Hepatocyte (in vitro differentiated cells): ENCODE measurements around the gene FAM180A.

ENCODE experiments used
- EZH2 ChIP-seq: fragments of 200-600 bp; sonication (generic); IDR thresholded peaks from 2 replicates; pipeline ENCODE4 v1.6.1; 2016; ENCODE audit warnings: antibody characterized with exemption, mild to moderate bottlenecking, borderline replicate concordance
- EZH2phosphoT487 ChIP-seq: fragments of 200-600 bp; sonication (generic); IDR thresholded peaks from one replicate; pipeline ENCODE4 v1.6.1; 2018; ENCODE audit warnings: antibody characterized with exemption, mild to moderate bottlenecking, low read depth, moderate library complexity; ENCODE audit not compliant: unreplicated experiment, severe bottlenecking
- TF ChIP-seq, protein P1 (sequence below): fragments of 200-600 bp; sonication (generic); IDR thresholded peaks from 2 replicates; pipeline ENCODE4 v1.5.1; 2016; ENCODE audit warnings: antibody characterized with exemption, mild to moderate bottlenecking; ENCODE audit not compliant: poor library complexity

DNA sequence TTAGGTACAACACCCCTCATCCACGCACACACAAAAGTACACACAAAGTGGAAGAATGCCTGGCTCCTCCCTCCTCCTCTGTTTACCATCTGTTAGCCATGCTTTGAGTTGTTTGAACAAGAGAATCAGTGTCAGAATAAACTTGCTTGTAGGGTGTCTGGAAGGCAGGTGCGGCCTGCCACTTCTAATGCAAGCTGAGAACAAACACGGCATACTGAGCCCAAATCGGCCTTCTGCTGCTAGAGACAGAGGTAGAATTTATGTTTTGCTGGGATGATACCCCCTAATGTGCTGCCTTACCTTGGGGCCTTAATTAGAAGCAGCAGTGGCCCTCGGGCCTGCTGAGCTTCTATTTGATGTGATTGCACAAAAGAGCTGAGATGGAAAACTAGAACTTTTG lies 24.9 kb upstream of the FAM180A start:
- TF ChIP-seq, protein P1, sequence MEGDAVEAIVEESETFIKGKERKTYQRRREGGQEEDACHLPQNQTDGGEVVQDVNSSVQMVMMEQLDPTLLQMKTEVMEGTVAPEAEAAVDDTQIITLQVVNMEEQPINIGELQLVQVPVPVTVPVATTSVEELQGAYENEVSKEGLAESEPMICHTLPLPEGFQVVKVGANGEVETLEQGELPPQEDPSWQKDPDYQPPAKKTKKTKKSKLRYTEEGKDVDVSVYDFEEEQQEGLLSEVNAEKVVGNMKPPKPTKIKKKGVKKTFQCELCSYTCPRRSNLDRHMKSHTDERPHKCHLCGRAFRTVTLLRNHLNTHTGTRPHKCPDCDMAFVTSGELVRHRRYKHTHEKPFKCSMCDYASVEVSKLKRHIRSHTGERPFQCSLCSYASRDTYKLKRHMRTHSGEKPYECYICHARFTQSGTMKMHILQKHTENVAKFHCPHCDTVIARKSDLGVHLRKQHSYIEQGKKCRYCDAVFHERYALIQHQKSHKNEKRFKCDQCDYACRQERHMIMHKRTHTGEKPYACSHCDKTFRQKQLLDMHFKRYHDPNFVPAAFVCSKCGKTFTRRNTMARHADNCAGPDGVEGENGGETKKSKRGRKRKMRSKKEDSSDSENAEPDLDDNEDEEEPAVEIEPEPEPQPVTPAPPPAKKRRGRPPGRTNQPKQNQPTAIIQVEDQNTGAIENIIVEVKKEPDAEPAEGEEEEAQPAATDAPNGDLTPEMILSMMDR, result no peak
- TF ChIP-seq EZH2 (no peak), EZH2phosphoT487 (no peak)
